Upper lobe of right lung (tissue), 1 donor: ENCODE results near the gene LIN37. TPM values are rescaled to one million over a fixed set of nuclear protein-coding genes. Genes with fewer than 3 reads are reported as not detected.
"Not testable (repeated sequence)": the region's sequence is repeated elsewhere in the genome, so short reads cannot be mapped to it uniquely, and the experiment has no call there.

Experiments
- ATAC-seq: fragments of 200-7000 bp; cut with Tn5 transposase; one replicate; pipeline ENCODE4 v1.9.1; 2020; ENCODE audit warnings: mild to moderate bottlenecking, moderate library complexity
- DNase-seq: peaks from one replicate; pipeline ENCODE4 v3.0.0-alpha.2; 2020
- H3K27ac ChIP-seq: fragments of 200-600 bp; one replicate; pipeline ENCODE4 v1.8.0; 2022
- H3K27me3 ChIP-seq: fragments of 200-600 bp; one replicate; pipeline ENCODE4 v1.8.0; 2022; ENCODE audit warnings: mild to moderate bottlenecking
- H3K36me3 ChIP-seq: fragments of 200-600 bp; one replicate; pipeline ENCODE4 v1.8.0; 2022
- H3K4me1 ChIP-seq: fragments of 200-600 bp; one replicate; pipeline ENCODE4 v1.8.0; 2022
- H3K4me3 ChIP-seq: fragments of 200-600 bp; one replicate; pipeline ENCODE4 v1.8.0; 2022; ENCODE audit warnings: mild to moderate bottlenecking
- H3K9me3 ChIP-seq: fragments of 200-600 bp; one replicate; pipeline ENCODE4 v1.8.0; 2022
- CTCF ChIP-seq: fragments of 200-600 bp; IDR thresholded peaks from one replicate; pipeline ENCODE4 v1.8.0; 2022; ENCODE audit warnings: antibody characterized with exemption
- intact Hi-C: fragments of 100-400 bp; cut with DNase I; formaldehyde crosslinking; loops from one replicate; pipeline ENCODE4 v1.11.0; 2022
- total RNA-seq: library from RNA; stranded (reverse); fragmentation: NEBNext Ultra II Directional; extraction: Animal tissue kit (Norgen Biotek cat#: 25700); gene quantifications from one replicate; pipeline ENCODE4 v1.2.1, GENCODE V29; 2021
- donor health status: DM: no; HTN: yes; CAD: no; lungs with severe emphysema.

The LIN37 gene
- total RNA-seq, 1 donor from 2014 or later: 11.3 TPM

- H3K36me3 ChIP-seq: peaks cover 77% of the 10 kb centered on the region
- H3K4me3 ChIP-seq: no peak overlapping the region
- ATAC-seq (no peak), DNase-seq (no peak)
- H3K27ac ChIP-seq: no peak overlapping the region
- no peaks in the 10 kb centered on the region for H3K9me3 ChIP-seq
- intact Hi-C loops: no loop called here
- peaks cover 11% of the 10 kb centered on the region for H3K4me1 ChIP-seq
- no peak for TF ChIP-seq CTCF
- no peaks in the 10 kb centered on the region for H3K27me3 ChIP-seq
Observed at GRCh38 chr19:35722897-35723296, 25.5 kb upstream of the LIN37 start.

DNA sequence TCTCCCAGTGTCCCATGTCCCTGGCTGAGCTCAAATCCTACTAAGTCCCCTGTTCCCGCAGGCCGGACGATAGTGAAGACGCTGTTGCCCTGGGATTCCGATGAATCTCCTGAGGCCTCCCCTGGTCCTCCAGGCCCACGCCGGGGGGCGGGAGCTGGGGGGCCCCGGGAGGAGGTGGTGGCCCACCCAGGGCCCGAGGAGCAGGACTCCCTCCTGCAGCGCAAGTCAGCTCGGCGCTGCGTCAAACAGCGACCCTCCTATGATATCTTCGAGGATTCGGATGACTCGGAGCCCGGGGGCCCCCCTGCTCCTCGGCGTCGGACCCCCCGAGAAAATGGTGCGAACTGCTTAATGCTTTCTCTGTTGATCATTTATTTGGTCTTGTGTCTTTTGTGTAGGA lies 24.7 kb upstream of the LIN37 start:
- Histone ChIP-seq H3K27ac (no peak overlapping the region), H3K27me3 (no peaks in the 10 kb centered on the region), H3K4me3 (no peak overlapping the region), H3K4me1 (peaks cover 10% of the 10 kb centered on the region), H3K36me3 (peaks cover 85% of the 10 kb centered on the region), H3K9me3 (no peaks in the 10 kb centered on the region)
- intact Hi-C loops: no loop called here
- ATAC-seq (no peak), DNase-seq (no peak)
- TF ChIP-seq CTCF: no peak

DNA sequence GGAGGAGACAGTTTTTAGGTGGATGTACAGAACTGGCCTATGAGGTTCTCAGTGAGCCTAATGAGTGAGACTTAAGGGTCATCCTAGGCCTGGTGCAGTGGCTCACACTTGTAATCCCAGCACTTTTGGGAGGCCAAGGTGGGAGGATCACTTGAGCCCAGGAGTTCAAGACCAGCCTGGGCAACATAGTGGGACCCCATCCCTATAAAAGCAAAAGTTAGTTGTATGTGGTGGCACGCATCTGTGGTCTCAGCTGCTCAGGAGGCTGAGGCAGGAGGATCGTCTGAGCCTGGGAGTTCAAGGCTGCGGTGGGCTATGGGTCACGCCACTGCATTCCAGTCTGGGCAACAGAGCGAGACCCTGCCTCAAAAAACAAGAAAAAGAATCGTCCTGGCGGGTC lies 24.2 kb upstream of the LIN37 start:
- H3K27ac ChIP-seq, H3K4me1 ChIP-seq, ATAC-seq, H3K9me3 ChIP-seq, H3K27me3 ChIP-seq, H3K4me3 ChIP-seq, DNase-seq, intact Hi-C loops: not testable (repeated sequence)
- peaks cover 89% of the 10 kb centered on the region for H3K36me3 ChIP-seq

DNA sequence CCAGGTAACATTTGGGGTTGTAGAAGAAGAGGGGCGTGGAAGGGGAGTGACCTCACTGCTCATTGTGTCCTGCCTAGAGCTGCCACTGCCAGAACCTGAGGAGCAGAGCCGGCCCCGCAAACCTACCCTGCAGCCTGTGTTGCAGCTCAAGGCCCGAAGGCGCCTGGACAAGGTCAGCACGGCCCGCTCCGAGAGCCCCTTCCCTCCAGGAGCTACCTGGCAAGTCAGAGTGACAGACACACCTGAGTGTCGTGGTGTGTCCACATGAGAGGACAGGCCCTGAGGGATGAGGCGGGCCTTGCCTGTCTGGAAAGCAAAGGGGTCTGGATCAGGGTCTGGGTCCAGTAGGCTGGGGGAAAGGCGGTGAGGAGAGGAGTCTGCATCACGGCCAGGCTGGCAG lies 23.8 kb upstream of the LIN37 start:
- Histone ChIP-seq H3K27ac (no peak overlapping the region), H3K4me1 (peaks cover under 1% of the 10 kb centered on the region), H3K4me3 (no peak overlapping the region), H3K36me3 (peaks cover 93% of the 10 kb centered on the region), H3K27me3 (no peaks in the 10 kb centered on the region), H3K9me3 (no peaks in the 10 kb centered on the region)
- intact Hi-C loops: no loop called here
- no peak for TF ChIP-seq CTCF
- no peak for ATAC-seq
- DNase-seq: no peak

DNA sequence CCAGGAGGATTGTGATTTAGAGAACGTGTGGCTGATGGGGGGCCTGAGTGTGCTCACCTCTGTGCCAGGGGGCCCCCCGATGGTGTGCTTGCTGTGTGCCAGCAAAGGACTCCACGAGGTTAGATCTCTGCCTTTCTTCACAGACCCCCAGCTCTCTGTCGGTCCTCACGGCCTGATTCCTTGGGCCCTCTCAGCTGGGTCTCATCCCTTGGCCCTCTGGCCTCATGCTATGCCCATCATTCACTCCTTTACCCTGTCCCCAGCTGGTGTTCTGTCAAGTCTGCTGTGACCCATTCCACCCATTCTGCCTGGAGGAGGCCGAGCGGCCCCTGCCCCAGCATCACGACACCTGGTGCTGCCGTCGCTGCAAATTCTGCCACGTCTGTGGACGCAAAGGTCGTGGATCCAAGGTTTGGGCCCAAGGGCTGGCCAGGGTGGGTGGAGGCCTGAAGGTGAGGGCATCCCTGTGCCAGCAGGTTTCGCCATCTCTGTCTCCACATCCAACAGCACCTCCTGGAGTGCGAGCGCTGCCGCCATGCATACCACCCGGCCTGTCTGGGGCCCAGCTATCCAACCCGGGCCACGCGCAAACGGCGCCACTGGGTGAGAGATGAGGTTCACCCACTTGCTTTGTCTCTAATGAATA lies 23.0 kb upstream of the LIN37 start:
- intact Hi-C loops: no loop called here
- Histone ChIP-seq H3K27ac (no peak overlapping the region), H3K4me1 (no peaks in the 10 kb centered on the region), H3K9me3 (no peaks in the 10 kb centered on the region), H3K27me3 (no peaks in the 10 kb centered on the region), H3K4me3 (no peak overlapping the region), H3K36me3 (peaks cover 96% of the 10 kb centered on the region)
- DNase-seq (no peak), ATAC-seq (no peak)
- no peak for TF ChIP-seq CTCF

- no peaks in the 10 kb centered on the region for H3K27me3 ChIP-seq
- intact Hi-C loops: no loop called here
- no peaks in the 10 kb centered on the region for H3K4me1 ChIP-seq
- ATAC-seq (no peak), DNase-seq (no peak)
- no peaks in the 10 kb centered on the region for H3K9me3 ChIP-seq
- H3K36me3 ChIP-seq: peaks cover 100% of the 10 kb centered on the region
- H3K27ac ChIP-seq: no peak overlapping the region
- no peak for TF ChIP-seq CTCF
- no peak overlapping the region for H3K4me3 ChIP-seq
Observed at GRCh38 chr19:35727053-35727955, 21.1 kb upstream of the LIN37 start.
